Activated T-cell treated with anti-CD3 and anti-CD28 coated beads, Interleukin-2, amount 50 U/mL, for 48 hours (primary cell): ENCODE results near the gene ADH7.
"Not testable (repeated sequence)": the region's sequence is repeated elsewhere in the genome, so short reads cannot be mapped to it uniquely, and the experiment has no call there.

Experiments used
- DNase-seq, 2 experiments: peaks; one replicate each; pipeline ENCODE4 v3.0.0-alpha.2; 2020

ADH7 gene

DNA sequence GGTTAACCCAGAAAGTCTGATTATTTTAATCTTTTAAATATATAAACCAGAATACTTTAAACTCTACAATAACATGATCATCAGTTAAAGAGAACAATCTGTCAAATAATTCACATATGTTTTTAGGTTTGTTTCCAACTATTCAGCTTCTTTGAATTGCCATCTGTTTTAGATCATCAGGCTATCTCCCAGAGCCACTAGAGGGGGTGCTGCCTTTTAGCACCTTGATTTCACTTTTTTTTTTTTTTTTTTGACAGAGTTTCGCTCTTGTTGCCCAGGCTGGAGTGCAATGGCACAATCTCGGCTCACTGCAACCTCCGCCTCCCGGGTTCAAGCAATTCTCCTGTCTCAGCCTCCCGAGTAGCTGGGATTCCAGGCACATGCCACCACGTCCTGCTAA lies 57.8 kb downstream of the ADH7 start:
- DNase-seq: not testable (repeated sequence)

DNA sequence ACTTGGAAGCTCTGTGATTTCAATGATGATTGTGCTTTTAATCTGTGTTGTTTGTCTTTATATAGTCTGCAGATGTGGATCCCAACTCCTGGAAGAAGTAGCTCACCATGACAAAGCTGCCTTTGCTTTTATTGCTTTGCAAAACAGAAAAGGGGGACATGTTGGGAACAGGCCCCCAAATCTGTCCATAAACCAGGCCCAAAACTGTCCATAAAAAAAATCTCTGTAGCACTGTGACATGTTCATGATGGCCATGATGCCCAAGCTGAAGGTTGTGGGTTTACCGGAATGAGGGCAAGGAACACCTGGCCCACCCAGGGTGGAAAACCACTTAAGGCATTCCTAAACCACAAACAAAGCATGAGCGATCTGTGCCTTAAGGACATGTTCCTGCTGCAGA lies 62.7 kb downstream of the ADH7 start:
- DNase-seq: not testable (repeated sequence)

DNA sequence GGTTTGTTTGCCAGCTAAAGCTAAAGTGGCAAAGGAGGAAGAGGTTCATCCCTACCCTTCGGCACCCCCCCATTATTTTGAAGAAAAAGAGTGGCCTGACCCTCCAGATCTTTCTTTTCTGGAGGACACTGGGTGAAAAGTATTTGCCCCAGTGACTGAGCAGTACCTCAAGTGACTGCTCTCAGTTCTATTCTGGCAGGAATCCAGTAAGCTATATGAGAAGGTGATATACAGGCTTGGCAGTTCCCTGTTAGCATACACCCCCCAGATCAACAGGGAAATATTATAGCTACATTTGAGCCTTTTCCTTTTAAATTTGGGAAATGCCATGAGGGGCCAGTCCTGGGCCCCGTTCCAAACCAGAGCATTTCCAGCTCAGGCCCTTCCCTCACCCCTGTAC lies 67.3 kb downstream of the ADH7 start:
- not testable (repeated sequence) for DNase-seq

DNA sequence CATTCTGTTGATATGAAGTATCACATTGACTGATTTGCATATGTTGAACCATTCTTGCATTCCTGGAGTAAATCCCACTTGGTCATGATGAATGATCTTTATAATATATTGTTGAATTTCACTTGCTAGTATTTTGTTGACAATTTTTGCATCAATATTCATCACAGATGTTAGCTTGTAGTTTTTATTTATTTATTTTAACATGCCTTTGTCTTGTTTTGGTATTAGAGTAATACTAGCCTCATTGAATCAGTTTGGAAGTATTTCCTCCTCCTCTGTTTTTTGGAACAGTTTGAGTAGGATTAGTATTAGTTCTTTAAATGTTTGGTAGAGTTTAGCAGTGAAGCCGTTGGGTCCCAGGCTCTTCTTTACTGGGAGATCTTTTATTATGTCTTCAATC lies 68.7 kb downstream of the ADH7 start:
- no peak for DNase-seq

DNA sequence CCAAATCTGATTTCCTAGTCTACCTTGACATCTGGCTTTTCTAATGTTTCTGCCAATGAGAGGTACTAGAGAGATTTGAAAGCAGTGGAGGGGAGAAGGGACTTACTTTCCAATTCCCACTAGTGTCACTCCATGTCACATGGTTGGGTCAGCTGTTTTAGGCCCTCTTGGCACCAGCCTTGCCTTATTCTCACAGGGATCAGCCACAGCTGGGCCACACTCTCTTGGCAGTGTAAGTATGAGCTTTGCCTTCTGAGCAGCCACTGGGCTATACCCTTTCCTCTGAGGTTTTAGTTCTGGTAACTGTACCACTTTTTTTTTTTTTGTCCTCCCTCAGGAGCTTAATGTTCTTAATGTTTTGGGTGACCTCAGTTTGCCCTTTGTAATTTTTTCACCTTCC lies 72.4 kb downstream of the ADH7 start:
- no peak for DNase-seq
